ENCODE data around the gene CNTNAP2.

GRCh38 chr7:147915781-147916180 lies 1799.2 kb downstream of the CNTNAP2 start:
- TF ChIP-seq CTCF (IDR thresholded peaks at IDR 0.05) (no peak), POLR2A (IDR thresholded peaks at IDR 0.05) (no peak)

Measured in heart left ventricle (tissue), 13 donors.